HepG2 (cell line): ENCODE data around the gene PIAS1. TPM values are rescaled to one million over a fixed set of nuclear protein-coding genes. Genes with fewer than 3 reads are reported as not detected.

Source experiments
- ATAC-seq: fragments of 200-7000 bp; cut with Tn5 transposase; 3 replicates; pipeline ENCODE4 v1.9.1; 2020; ENCODE audit warnings: mild to moderate bottlenecking, moderate library complexity
- BruUV-seq: library from RNA; stranded (reverse); fragments of 400-500 nt; replicated peaks from 2 replicates; lab custom pipeline; 2021; lab: Mats Ljungman, UMichigan
- CTCF ChIA-PET: fragments of 300-600 bp; formaldehyde crosslinking; extraction: SDS; loops from one replicate; lab custom pipeline; 2021; ENCODE audit warnings: low total read pairs, inconsistent platforms, low intra/inter-chr PET ratio; lab: Yijun Ruan, JAX
- POLR2A ChIA-PET: fragments of 350-600 bp; sonication (Branson Sonifier 250); formaldehyde crosslinking; loops from one replicate; lab custom pipeline; 2020; ENCODE audit warnings: antibody characterized with exemption, inconsistent platforms; lab: Yijun Ruan, JAX
- DNase-seq: peaks from one replicate; pipeline ENCODE4 v3.0.0-alpha.2; 2015; ENCODE audit warnings: low spot score
- FAIRE-seq: peaks from 3 replicates; lab custom pipeline; 2011; peaks lifted over from hg19 to GRCh38; lab: Jason Lieb, UNC
- H2AFZ ChIP-seq: one replicate; pipeline ENCODE4 v1.6.1; 2011; ENCODE audit warnings: low read length, inconsistent platforms
- H3K27ac ChIP-seq: fragments of 300-600 bp; 3 replicates; pipeline ENCODE4 v1.8.0; 2011; ENCODE audit warnings: mixed run types, mild to moderate bottlenecking, mixed read lengths, low read length, inconsistent platforms; ENCODE audit not compliant: insufficient read depth; ENCODE audit errors: extremely low read length
- H3K27me3 ChIP-seq, 2 experiments: fragments of 200-600 bp in 1 of 2; 2 replicates in 1 of 2; 3 replicates in 1 of 2; pipeline versions ENCODE4 v1.6.0 to v1.8.0; 2011; ENCODE audit warnings: low read length in 2 of 2, mild to moderate bottlenecking in 2 of 2, moderate library complexity in 2 of 2, inconsistent platforms in 1 of 2; ENCODE audit not compliant: insufficient read depth in 2 of 2, control insufficient read depth in 1 of 2
- H3K36me3 ChIP-seq, 2 experiments: fragments of 200-600 bp in 1 of 2; replicated peaks in 1 of 2; 2 replicates in 1 of 2; 3 replicates in 1 of 2; pipeline versions ENCODE4 v1.5.1 to v1.8.0; 2011; ENCODE audit warnings: low read length in 2 of 2, inconsistent platforms in 1 of 2; ENCODE audit not compliant: insufficient read depth in 2 of 2, control insufficient read depth in 1 of 2
- H3K4me1 ChIP-seq: 2 replicates; pipeline ENCODE4 v1.5.1; 2012; ENCODE audit warnings: low read length, inconsistent platforms; ENCODE audit not compliant: insufficient read depth
- H3K4me2 ChIP-seq: 2 replicates; pipeline ENCODE4 v1.6.0; 2011; ENCODE audit warnings: low read depth, low read length, inconsistent platforms
- H3K4me3 ChIP-seq, 3 experiments: fragments of 200-600 bp in 1 of 3; sonication (generic), shearing (Covaris generic) in 1 of 3; replicated peaks in 1 of 3; 2 replicates each; pipeline ENCODE4 v1.5.1; 2011 to 2016; ENCODE audit warnings: low read length in 3 of 3, inconsistent platforms in 2 of 3, low read depth in 2 of 3, mild to moderate bottlenecking in 2 of 3, control low read depth in 1 of 3, mixed read lengths in 1 of 3; ENCODE audit not compliant: insufficient read depth in 1 of 3
- H3K79me2 ChIP-seq: one replicate; pipeline ENCODE4 v1.6.1; 2011; ENCODE audit warnings: low read length, inconsistent platforms; ENCODE audit not compliant: insufficient read depth
- H3K9ac ChIP-seq: 2 replicates; pipeline ENCODE4 v1.6.0; 2011; ENCODE audit warnings: mild to moderate bottlenecking, low read depth, low read length, inconsistent platforms; ENCODE audit not compliant: insufficient read depth
- H3K9me3 ChIP-seq: 2 replicates; pipeline ENCODE4 v1.5.1; 2012; ENCODE audit warnings: mild to moderate bottlenecking, low read length
- H4K20me1 ChIP-seq: 2 replicates; pipeline ENCODE4 v1.6.0; 2011; ENCODE audit warnings: inconsistent platforms, mild to moderate bottlenecking, low read length, moderate library complexity; ENCODE audit not compliant: insufficient read depth
- BATF2 ChIP-seq: sonication (generic); formaldehyde crosslinking; IDR thresholded peaks from 2 replicates; pipeline ENCODE4 v1.8.0; 2022; ENCODE audit warnings: mild to moderate bottlenecking, missing genetic modification reagents, moderate library complexity
- FOXC1 ChIP-seq: sonication (generic); formaldehyde crosslinking; IDR thresholded peaks from 2 replicates; pipeline ENCODE4 v1.8.0; 2022; ENCODE audit warnings: mild to moderate bottlenecking, missing genetic modification reagents, borderline replicate concordance
- HNRNPH1 ChIP-seq: fragments of 200-400 bp; formaldehyde crosslinking; optimal IDR thresholded peaks from 2 replicates; pipeline ENCODE3; 2017; ENCODE audit warnings: mild to moderate bottlenecking, low read depth, low read length
- NBN ChIP-seq: fragments of 450-650 bp; conservative IDR thresholded peaks from 2 replicates; pipeline ENCODE4 v1.6.1; 2017
- NFYB ChIP-seq: sonication (generic); formaldehyde crosslinking; IDR thresholded peaks from 2 replicates; pipeline ENCODE4 v1.4.0; 2020; ENCODE audit warnings: missing genetic modification reagents
- POLR2AphosphoS5 ChIP-seq: IDR thresholded peaks from 2 replicates; pipeline ENCODE4 v1.6.1; 2012; ENCODE audit warnings: low read depth, low read length
- TFAP4 ChIP-seq: sonication (generic); IDR thresholded peaks from 2 replicates; pipeline ENCODE4 v1.6.1; 2016; ENCODE audit warnings: low read depth, borderline replicate concordance
- ZBTB33 ChIP-seq: sonication (generic); formaldehyde crosslinking; IDR thresholded peaks from 2 replicates; pipeline ENCODE4 v1.4.0; 2020; ENCODE audit warnings: missing genetic modification reagents
- ZBTB40 ChIP-seq, 2 experiments: fragments of 450-650 bp in 1 of 2; sonication (generic) in 1 of 2; formaldehyde crosslinking in 1 of 2; IDR thresholded peaks; 2 replicates each; pipeline versions ENCODE4 v1.6.1 to v1.8.0; 2016 to 2022; ENCODE audit warnings: antibody characterized with exemption in 1 of 2, mild to moderate bottlenecking in 1 of 2, missing genetic modification reagents in 1 of 2
- ZNF576 ChIP-seq: sonication (generic); formaldehyde crosslinking; IDR thresholded peaks from 2 replicates; pipeline ENCODE4 v1.4.0; 2020; ENCODE audit warnings: mild to moderate bottlenecking, missing genetic modification reagents
- WGBS: methylation state at CpG from one replicate; pipeline ENCODE4 v1.1.6; 2017; ENCODE audit warnings: low lambda C conversion rate; 5-methylcytosine and 5-hydroxymethylcytosine counted together
- in situ Hi-C: cut with HindIII; loops from 2 replicates; pipeline ENCODE4 v1.10.0; 2017; ENCODE audit warnings: low pct_unique_long_range_greater_than_20kb; ENCODE audit not compliant: extremely low pct_ligation_motif_present
- intact Hi-C: fragments of 100-400 bp; cut with micrococcal nuclease; formaldehyde crosslinking; loops from one replicate; pipeline ENCODE4 v1.10.0; 2022; ENCODE audit not compliant: unreplicated experiment
- polyA plus RNA-seq, 8 experiments: library from polyadenylated mRNA; depleted of rRNA in 3 of 8; stranded (reverse) in 7 of 8; unstranded in 1 of 8; fragments of >200 nt; fragmentation: Illumina TruSeq in 4 of 8; extraction: Trizol in 4 of 8; gene quantifications; 2 replicates each; pipeline versions ENCODE4 v1.2.1 to v1.2.3, GENCODE V29; 2011 to 2016; ENCODE audit warnings: low read depth in 4 of 8, missing spikeins in 1 of 8, mixed read lengths in 1 of 8; ENCODE audit not compliant: insufficient read depth in 1 of 8
- total RNA-seq, 5 experiments: library from RNA; depleted of rRNA; stranded (reverse); fragments of >200 nt; fragmentation: Illumina TruSeq; extraction: Trizol; gene quantifications; 2 replicates each; pipeline ENCODE4 v1.2.3, GENCODE V29; 2016; ENCODE audit warnings: low read depth in 1 of 5

Gene PIAS1
- total and polyA plus RNA-seq, 2 of the 13 experiments (the other 11 are each of a cell fraction or from before 2014, with no cell fraction given): 20.7 to 33.7 TPM

GRCh38 chr15:68207176-68207935, 153.2 kb downstream of the PIAS1 start:
- in situ Hi-C loops: no loop called here
- CTCF ChIA-PET: no interaction called here
- no peak overlapping the region for H3K4me3 ChIP-seq
- no peaks in the 10 kb centered on the region for H3K27me3 ChIP-seq
- ATAC-seq (no peak), FAIRE-seq (no peak), DNase-seq (no peak)
- H3K4me1 ChIP-seq: peaks cover 25% of the 10 kb centered on the region
- POLR2A ChIA-PET: no interaction called here
- H3K36me3 ChIP-seq: peaks cover 3 to 8% of the 10 kb centered on the region in 2 experiments; a peak in 4 of 5 replicates
- H3K79me2 ChIP-seq: no peaks in the 10 kb centered on the region
- 87% methylated on average over 10 of the region's 12 CpGs for WGBS
- H2AFZ ChIP-seq: no peak overlapping the region
- no peaks in the 10 kb centered on the region for H3K9me3 ChIP-seq
- intact Hi-C loops: no loop called here
- no peak overlapping the region for H3K9ac ChIP-seq
- no TSS peak for BruUV-seq
- no peak overlapping the region for H3K4me2 ChIP-seq
- H3K27ac ChIP-seq: no peak overlapping the region
- 0 out of 2 replicates have a peak, but pooled peaks cover 6% of the 10 kb centered on the region for H4K20me1 ChIP-seq
- TF ChIP-seq ZNF576 (no peak), ZBTB33 (no peak), HNRNPH1 (no peak), ZBTB40 (IDR thresholded peaks at IDR 0.05) (no peak), ZBTB40 (CRISPR knock-in tag; IDR thresholded peaks at IDR 0.05) (no peak), BATF2 (CRISPR knock-in tag) (no peak), FOXC1 (CRISPR knock-in tag) (no peak), TFAP4 (no peak), NFYB (CRISPR knock-in tag) (no peak), NBN (no peak), POLR2AphosphoS5 (no peak)
